Urinary bladder (tissue), 4 donors: Measurements from ENCODE around the gene PTPRO. TPM values are rescaled to one million over a fixed set of nuclear protein-coding genes. Genes with fewer than 3 reads are reported as not detected.

ENCODE experiments used
- DNase-seq: peaks from one replicate; pipeline ENCODE4 v3.0.0-alpha.2; 2015; ENCODE audit errors: extremely low spot score
- H3K27ac ChIP-seq: one replicate; pipeline ENCODE4 v1.5.1; 2013; ENCODE audit warnings: low read depth, mild to moderate bottlenecking, moderate library complexity
- H3K36me3 ChIP-seq: one replicate; pipeline ENCODE4 v1.6.1; 2013; ENCODE audit warnings: mild to moderate bottlenecking, moderate library complexity; ENCODE audit not compliant: insufficient read depth
- H3K4me1 ChIP-seq: one replicate; pipeline ENCODE4 v1.6.1; 2013; ENCODE audit warnings: mild to moderate bottlenecking, moderate library complexity; ENCODE audit not compliant: insufficient read depth
- H3K4me3 ChIP-seq: one replicate; pipeline ENCODE4 v1.5.1; 2013; ENCODE audit warnings: low read depth, low read length
- WGBS: extraction: QIAGEN DNeasy Blood & Tissue Kit; methylation state at CpG from one replicate; pipeline ENCODE4 v1.1.7; 2013; 5-methylcytosine and 5-hydroxymethylcytosine counted together
- polyA plus RNA-seq: library from polyadenylated mRNA; stranded (reverse); fragments of 200-250 nt; gene quantifications from one replicate; pipeline ENCODE4 v1.2.3, GENCODE V29; 2013
- total RNA-seq: library from RNA; depleted of rRNA; stranded (reverse); fragments of >200 nt; gene quantifications from one replicate; pipeline ENCODE4 v1.2.3, GENCODE V29; 2014
- donor health status: healthy with polysubstance abuse.
- donor health status: healthy.

Gene PTPRO
- total and polyA plus RNA-seq, 2 donors: 0.91 to 4.8 TPM

- no peak for DNase-seq
- Histone ChIP-seq H3K4me1 (no peaks in the 10 kb centered on the region), H3K4me3 (no peak overlapping the region), H3K27ac (peak overlapping the region; percentile 67), H3K36me3 (peaks cover 4% of the 10 kb centered on the region)
- WGBS: 35% methylated on average over 3 of the region's 3 CpGs
Measured at GRCh38 chr12:15629761-15630160, 307.5 kb downstream of the PTPRO start.

DNA sequence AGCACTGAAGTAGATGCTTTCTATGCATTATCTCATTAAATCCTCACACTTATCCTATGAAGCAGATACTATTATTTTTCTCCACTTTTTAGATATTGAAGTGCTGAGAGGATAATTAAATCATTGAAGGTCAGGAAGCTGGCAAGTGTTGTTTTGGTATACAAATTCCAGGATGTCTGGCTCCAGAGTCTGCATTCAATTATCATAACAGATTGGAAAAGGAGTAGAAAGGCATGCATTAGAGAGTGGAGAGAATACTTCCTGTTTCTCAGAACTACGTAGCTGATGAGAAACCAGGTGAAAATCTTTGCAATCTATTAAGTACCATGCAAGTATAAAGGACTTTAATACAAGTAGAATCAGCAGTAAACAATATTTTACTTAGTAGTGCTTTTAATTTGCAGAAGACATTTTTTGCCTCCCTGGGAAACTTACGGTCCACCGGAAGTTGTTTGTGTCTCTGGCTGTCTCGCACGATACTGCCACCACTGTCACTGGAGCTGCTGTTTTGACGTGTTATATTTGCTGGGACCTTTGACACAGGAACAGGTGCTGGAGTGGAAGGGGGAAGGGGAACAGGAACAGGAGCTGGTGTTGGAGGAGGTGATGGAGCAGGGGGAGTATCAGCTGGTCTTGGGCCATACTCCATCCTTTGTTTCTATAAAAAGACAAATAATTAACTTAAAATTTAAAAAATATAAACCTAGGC lies 308.9 kb downstream of the PTPRO start:
- WGBS: 81% methylated on average over 6 of the region's 6 CpGs
- H3K4me3 ChIP-seq: no peak overlapping the region
- no peak for DNase-seq
- no peak overlapping the region for H3K27ac ChIP-seq
- H3K4me1 ChIP-seq: no peaks in the 10 kb centered on the region
- peaks cover 4% of the 10 kb centered on the region for H3K36me3 ChIP-seq

GRCh38 chr12:15632708-15633107 lies 310.4 kb downstream of the PTPRO start:
- 94% methylated on average over 4 of the region's 4 CpGs for WGBS
- H3K4me1 ChIP-seq: no peaks in the 10 kb centered on the region
- no peak overlapping the region for H3K4me3 ChIP-seq
- H3K27ac ChIP-seq: no peak overlapping the region
- peaks cover 4% of the 10 kb centered on the region for H3K36me3 ChIP-seq
- DNase-seq: no peak

- no peak overlapping the region for H3K27ac ChIP-seq
- WGBS: 94% methylated on average over 1 of the region's 1 CpG
- no peaks in the 10 kb centered on the region for H3K4me1 ChIP-seq
- H3K36me3 ChIP-seq: peaks cover 4% of the 10 kb centered on the region
- H3K4me3 ChIP-seq: no peak overlapping the region
- no peak for DNase-seq
Measured at GRCh38 chr12:15633201-15633600, 310.9 kb downstream of the PTPRO start.

- Histone ChIP-seq H3K4me3 (no peak overlapping the region), H3K27ac (no peak overlapping the region), H3K36me3 (peaks cover 4% of the 10 kb centered on the region), H3K4me1 (no peaks in the 10 kb centered on the region)
- WGBS: 89% methylated on average over 4 of the region's 4 CpGs
- DNase-seq: no peak
Measured at GRCh38 chr12:15634010-15634683, 311.8 kb downstream of the PTPRO start.

- 90% methylated on average over 1 of the region's 1 CpG for WGBS
- H3K27ac ChIP-seq: no peak overlapping the region
- no peaks in the 10 kb centered on the region for H3K36me3 ChIP-seq
- H3K4me1 ChIP-seq: no peaks in the 10 kb centered on the region
- DNase-seq: no peak
- H3K4me3 ChIP-seq: no peak overlapping the region
Measured at GRCh38 chr12:15636060-15636890, 314.0 kb downstream of the PTPRO start.

GRCh38 chr12:15638231-15638630 lies 315.9 kb downstream of the PTPRO start:
- no peak overlapping the region for H3K27ac ChIP-seq
- DNase-seq: no peak
- no peak overlapping the region for H3K4me3 ChIP-seq
- WGBS: 37% methylated on average over 3 of the region's 3 CpGs
- no peaks in the 10 kb centered on the region for H3K36me3 ChIP-seq
- no peaks in the 10 kb centered on the region for H3K4me1 ChIP-seq

DNA sequence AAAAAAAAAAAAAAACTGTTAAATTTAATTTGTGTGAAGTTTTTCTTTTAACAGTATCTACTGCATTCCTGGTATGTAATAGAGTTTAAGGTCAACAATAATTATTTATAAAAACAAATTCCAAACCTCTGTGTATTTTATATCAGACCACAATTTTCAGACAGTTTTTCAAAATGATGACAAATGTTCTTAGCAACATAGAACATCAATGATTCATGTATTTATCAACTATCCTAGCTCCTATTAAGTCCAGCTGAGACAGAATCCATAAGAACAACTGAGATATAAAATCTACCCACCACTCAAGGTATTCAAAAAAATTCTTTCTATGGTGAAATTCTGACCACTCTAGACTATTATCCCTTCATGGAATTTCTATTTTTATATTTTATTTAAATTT lies 322.4 kb downstream of the PTPRO start:
- Histone ChIP-seq H3K27ac (no peak overlapping the region), H3K4me1 (no peaks in the 10 kb centered on the region), H3K36me3 (peaks cover 2% of the 10 kb centered on the region), H3K4me3 (no peak overlapping the region)
- no peak for DNase-seq

GRCh38 chr12:15646581-15646980 lies 324.3 kb downstream of the PTPRO start:
- Histone ChIP-seq H3K36me3 (peaks cover 2% of the 10 kb centered on the region), H3K4me3 (no peak overlapping the region), H3K27ac (no peak overlapping the region), H3K4me1 (no peaks in the 10 kb centered on the region)
- DNase-seq: no peak
- WGBS: 0% methylated on average over 1 of the region's 1 CpG

Other genes with a start within 250 kb of the PTPRO start
- 38.4 TPM for gene RERG, start 101.1 kb upstream of the PTPRO start, total RNA-seq
- gene RERG, start 101.1 kb upstream of the PTPRO start, polyA plus RNA-seq: 20.2 TPM